MM.1S (cell line): ENCODE data around the gene KREMEN2.

Source experiments
- DNase-seq: peaks from one replicate; pipeline ENCODE4 v3.0.0-alpha.2; 2015
- H2AFZ ChIP-seq: fragments of 300-600 bp; sonication (generic); 2 replicates; pipeline ENCODE4 v1.6.0; 2016; ENCODE audit warnings: antibody characterized with exemption, low read length
- H3F3A ChIP-seq: fragments of 300-600 bp; sonication (generic); 2 replicates; pipeline ENCODE4 v1.6.1; 2016; ENCODE audit warnings: mild to moderate bottlenecking, antibody characterized with exemption, low read length, moderate library complexity, mixed read lengths; ENCODE audit not compliant: insufficient read depth
- H3K27ac ChIP-seq: fragments of 300-600 bp; sonication (generic); 2 replicates; pipeline ENCODE4 v1.5.1; 2016; ENCODE audit warnings: mild to moderate bottlenecking, low read length
- H3K27me3 ChIP-seq: fragments of 300-600 bp; sonication (generic); replicated peaks from 2 replicates; pipeline ENCODE4 v1.6.0; 2016; ENCODE audit warnings: low read length; ENCODE audit not compliant: insufficient read depth
- H3K36me3 ChIP-seq: fragments of 300-600 bp; sonication (generic); replicated peaks from 2 replicates; pipeline ENCODE4 v1.6.1; 2016; ENCODE audit warnings: mild to moderate bottlenecking, low read length, mixed read lengths; ENCODE audit not compliant: insufficient read depth
- H3K4me1 ChIP-seq: fragments of 300-600 bp; sonication (generic); 2 replicates; pipeline ENCODE4 v1.6.1; 2016; ENCODE audit warnings: low read length, mixed read lengths
- H3K4me2 ChIP-seq: fragments of 300-600 bp; sonication (generic); 2 replicates; pipeline ENCODE4 v1.6.0; 2016; ENCODE audit warnings: low read depth, low read length
- H3K4me3 ChIP-seq: fragments of 300-600 bp; sonication (generic); 2 replicates; pipeline ENCODE4 v1.5.1; 2016; ENCODE audit warnings: low read length, mixed read lengths
- H3K79me2 ChIP-seq: fragments of 300-600 bp; sonication (generic); 2 replicates; pipeline ENCODE4 v1.6.1; 2016; ENCODE audit warnings: mixed run types, low read length, mixed read lengths
- H3K9ac ChIP-seq: fragments of 300-600 bp; sonication (generic); 2 replicates; pipeline ENCODE4 v1.6.1; 2016; ENCODE audit warnings: low read length, mixed read lengths
- H3K9me2 ChIP-seq: fragments of 300-600 bp; sonication (generic); replicated peaks from 2 replicates; pipeline ENCODE4 v1.6.1; 2016; ENCODE audit warnings: mild to moderate bottlenecking, low read length, mixed read lengths; ENCODE audit not compliant: insufficient read depth
- H3K9me3 ChIP-seq: fragments of 300-600 bp; sonication (generic); replicated peaks from 2 replicates; pipeline ENCODE4 v1.6.1; 2016; ENCODE audit warnings: mild to moderate bottlenecking, low read length, mixed read lengths; ENCODE audit not compliant: insufficient read depth
- H4K20me1 ChIP-seq: fragments of 300-600 bp; sonication (generic); 2 replicates; pipeline ENCODE4 v1.6.1; 2016; ENCODE audit warnings: mild to moderate bottlenecking, low read length, moderate library complexity, mixed read lengths; ENCODE audit not compliant: insufficient read depth
- EZH2 ChIP-seq: fragments of 300-600 bp; sonication (generic); optimal IDR thresholded peaks from 2 replicates; pipeline ENCODE3; 2017; ENCODE audit warnings: low read depth, mild to moderate bottlenecking, antibody characterized with exemption, low read length, mixed read lengths
- EZH2phosphoT487 ChIP-seq: fragments of 300-600 bp; sonication (generic); IDR thresholded peaks from 2 replicates; pipeline ENCODE4 v1.6.1; 2018; ENCODE audit warnings: antibody characterized with exemption, low read length
- TF ChIP-seq, protein P1 (sequence below): fragments of 300-600 bp; sonication (generic); IDR thresholded peaks from 2 replicates; pipeline ENCODE4 v1.5.1; 2016; ENCODE audit warnings: antibody characterized with exemption, low read length, mixed read lengths

The KREMEN2 gene

GRCh38 chr16:3009568-3010390 is 45.7 kb downstream of the KREMEN2 start:
- Histone ChIP-seq H3K4me1 (peaks cover 17% of the 10 kb centered on the region), H3K27me3 (peaks cover 74% of the 10 kb centered on the region), H3K4me3 (no peak overlapping the region), H3K79me2 (no peaks in the 10 kb centered on the region), H3K9me3 (no peaks in the 10 kb centered on the region), H3K4me2 (no peak overlapping the region), H3K27ac (no peak overlapping the region), H3F3A (peaks cover 3% of the 10 kb centered on the region; the same call in 1 of the 2 replicates), H3K9ac (no peak overlapping the region), H3K9me2 (no peaks in the 10 kb centered on the region), H2AFZ (no peak overlapping the region), H4K20me1 (no peaks in the 10 kb centered on the region), H3K36me3 (no peaks in the 10 kb centered on the region)
- TF ChIP-seq, protein P1, sequence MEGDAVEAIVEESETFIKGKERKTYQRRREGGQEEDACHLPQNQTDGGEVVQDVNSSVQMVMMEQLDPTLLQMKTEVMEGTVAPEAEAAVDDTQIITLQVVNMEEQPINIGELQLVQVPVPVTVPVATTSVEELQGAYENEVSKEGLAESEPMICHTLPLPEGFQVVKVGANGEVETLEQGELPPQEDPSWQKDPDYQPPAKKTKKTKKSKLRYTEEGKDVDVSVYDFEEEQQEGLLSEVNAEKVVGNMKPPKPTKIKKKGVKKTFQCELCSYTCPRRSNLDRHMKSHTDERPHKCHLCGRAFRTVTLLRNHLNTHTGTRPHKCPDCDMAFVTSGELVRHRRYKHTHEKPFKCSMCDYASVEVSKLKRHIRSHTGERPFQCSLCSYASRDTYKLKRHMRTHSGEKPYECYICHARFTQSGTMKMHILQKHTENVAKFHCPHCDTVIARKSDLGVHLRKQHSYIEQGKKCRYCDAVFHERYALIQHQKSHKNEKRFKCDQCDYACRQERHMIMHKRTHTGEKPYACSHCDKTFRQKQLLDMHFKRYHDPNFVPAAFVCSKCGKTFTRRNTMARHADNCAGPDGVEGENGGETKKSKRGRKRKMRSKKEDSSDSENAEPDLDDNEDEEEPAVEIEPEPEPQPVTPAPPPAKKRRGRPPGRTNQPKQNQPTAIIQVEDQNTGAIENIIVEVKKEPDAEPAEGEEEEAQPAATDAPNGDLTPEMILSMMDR: no peak
- no peak for TF ChIP-seq EZH2
- no peak for TF ChIP-seq EZH2phosphoT487
- DNase-seq: no peak

DNA sequence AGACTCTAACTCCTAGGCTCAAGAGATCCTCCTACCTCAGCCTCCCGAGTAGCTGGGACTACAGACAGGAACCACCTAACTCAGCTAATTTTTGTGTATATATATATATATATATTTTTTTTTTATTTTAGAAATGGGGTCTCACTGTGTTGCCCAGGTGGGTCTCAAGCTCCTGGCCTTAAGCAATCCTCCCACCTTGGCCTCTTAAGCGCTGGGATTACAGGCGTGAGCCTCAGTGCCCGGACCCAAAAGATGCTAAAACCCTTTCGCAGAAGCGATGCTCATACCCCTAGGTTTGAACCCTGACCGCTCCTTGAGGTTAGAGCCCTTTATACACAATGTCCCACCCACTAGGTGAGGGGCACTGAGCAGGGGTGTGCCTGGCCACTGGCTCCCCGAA is 46.4 kb downstream of the KREMEN2 start:
- Histone ChIP-seq H2AFZ (no peak overlapping the region), H3K4me2 (no peak overlapping the region), H3F3A (peaks cover 3% of the 10 kb centered on the region; the same call in 1 of the 2 replicates), H3K79me2 (no peaks in the 10 kb centered on the region), H3K9me2 (no peaks in the 10 kb centered on the region), H3K4me3 (no peak overlapping the region), H3K4me1 (peaks cover 17% of the 10 kb centered on the region), H3K27me3 (peaks cover 81% of the 10 kb centered on the region), H3K27ac (no peak overlapping the region), H3K9me3 (no peaks in the 10 kb centered on the region), H4K20me1 (no peaks in the 10 kb centered on the region), H3K9ac (no peak overlapping the region), H3K36me3 (no peaks in the 10 kb centered on the region)
- DNase-seq: no peak
- no peak for TF ChIP-seq EZH2

DNA sequence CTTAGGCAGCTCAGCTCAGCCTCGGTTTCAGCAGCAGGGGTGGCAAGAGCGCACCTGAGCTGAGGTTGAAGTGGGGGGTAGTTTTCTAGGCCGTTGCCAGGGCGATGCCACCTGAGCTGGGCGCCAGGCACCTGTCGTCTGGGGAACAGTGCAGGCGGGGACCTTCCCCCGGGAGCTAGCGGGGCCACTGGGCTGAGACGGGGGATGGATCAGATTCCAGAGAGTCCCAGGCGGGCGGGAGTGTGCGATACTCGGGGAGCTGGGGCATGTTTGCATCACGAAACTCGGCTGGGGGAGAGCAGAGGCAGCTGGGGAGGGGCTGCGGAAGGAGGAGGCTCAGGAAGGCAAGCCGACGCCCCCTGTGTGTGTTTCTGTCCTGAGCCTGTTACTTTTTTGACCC is 48.2 kb downstream of the KREMEN2 start:
- Histone ChIP-seq H3K4me1 (peaks cover 17% of the 10 kb centered on the region), H3K9me2 (no peaks in the 10 kb centered on the region), H3K36me3 (no peaks in the 10 kb centered on the region), H2AFZ (no peak overlapping the region), H4K20me1 (no peaks in the 10 kb centered on the region), H3F3A (peaks cover under 1% of the 10 kb centered on the region; the same call in 1 of the 2 replicates), H3K9me3 (no peaks in the 10 kb centered on the region), H3K27ac (no peak overlapping the region), H3K27me3 (peaks cover 93% of the 10 kb centered on the region), H3K79me2 (no peaks in the 10 kb centered on the region), H3K9ac (no peak overlapping the region), H3K4me3 (no peak overlapping the region), H3K4me2 (peak overlapping the region; percentile 16; the same call in 1 of the 2 replicates)
- DNase-seq: no peak
- no peak for TF ChIP-seq EZH2
- TF ChIP-seq EZH2phosphoT487: no peak
- TF ChIP-seq, protein P1: no peak
